Activated CD4-positive, alpha-beta T cell treated with anti-CD3 and anti-CD28 coated beads for 1 hour (primary cell): Measurements from ENCODE around the gene PSMB7.
"Not testable (repeated sequence)": the region's sequence is repeated elsewhere in the genome, so short reads cannot be mapped to it uniquely, and the experiment has no call there.

Source experiments
- DNase-seq: peaks from one replicate; pipeline ENCODE4 v3.0.0-alpha.2; 2020

The PSMB7 gene

GRCh38 chr9:124442826-124443225 lies 27.6 kb upstream of the PSMB7 start:
- no peak for DNase-seq

- no peak for DNase-seq
Observed at GRCh38 chr9:124442379-124442778, 27.1 kb upstream of the PSMB7 start.

GRCh38 chr9:124441291-124441690 lies 26.0 kb upstream of the PSMB7 start:
- no peak for DNase-seq

- no peak for DNase-seq
Observed at GRCh38 chr9:124440786-124441185, 25.5 kb upstream of the PSMB7 start.

- no peak for DNase-seq
Observed at GRCh38 chr9:124439686-124440243, 24.5 kb upstream of the PSMB7 start.

- no peak for DNase-seq
Observed at GRCh38 chr9:124439086-124439485, 23.8 kb upstream of the PSMB7 start.

- DNase-seq, result no peak
Observed at GRCh38 chr9:124438091-124438490, 22.8 kb upstream of the PSMB7 start.

- DNase-seq, result no peak
Observed at GRCh38 chr9:124437086-124437485, 21.8 kb upstream of the PSMB7 start.

- DNase-seq, result no peak
Observed at GRCh38 chr9:124436320-124436719, 21.1 kb upstream of the PSMB7 start.

- DNase-seq, result no peak
Observed at GRCh38 chr9:124429530-124429867, 14.3 kb upstream of the PSMB7 start.

GRCh38 chr9:124428751-124429529 lies 13.7 kb upstream of the PSMB7 start:
- DNase-seq, result no peak

GRCh38 chr9:124427281-124427680 lies 12.0 kb upstream of the PSMB7 start:
- DNase-seq, result no peak

GRCh38 chr9:124426361-124426760 lies 11.1 kb upstream of the PSMB7 start:
- no peak for DNase-seq

GRCh38 chr9:124425733-124426132 lies 10.5 kb upstream of the PSMB7 start:
- not testable (repeated sequence) for DNase-seq

- no peak for DNase-seq
Observed at GRCh38 chr9:124423591-124423990, 8.3 kb upstream of the PSMB7 start.

GRCh38 chr9:124423155-124423554 lies 7.9 kb upstream of the PSMB7 start:
- no peak for DNase-seq

GRCh38 chr9:124420991-124421543 lies 5.8 kb upstream of the PSMB7 start:
- no peak for DNase-seq

GRCh38 chr9:124419832-124420489 lies 4.7 kb upstream of the PSMB7 start:
- DNase-seq, result no peak

GRCh38 chr9:124415852-124416484 lies 726 bp upstream of the PSMB7 start:
- no peak for DNase-seq

GRCh38 chr9:124414612-124415011 lies 630 bp downstream of the PSMB7 start:
- DNase-seq, result no peak

- DNase-seq, result no peak
Observed at GRCh38 chr9:124412228-124412575, 3.0 kb downstream of the PSMB7 start.

- no peak for DNase-seq
Observed at GRCh38 chr9:124411514-124412227, 3.6 kb downstream of the PSMB7 start.

GRCh38 chr9:124410321-124410913 lies 4.8 kb downstream of the PSMB7 start:
- DNase-seq, result no peak
